HCT116 (cell line): ENCODE measurements around the gene KCNJ16. TPM values are rescaled to one million over a fixed set of nuclear protein-coding genes. Genes with fewer than 3 reads are reported as not detected.

Source experiments
- ATAC-seq: fragments of 200-7000 bp; cut with Tn5 transposase; 2 replicates; pipeline ENCODE4 v1.9.1; 2020; ENCODE audit warnings: mild to moderate bottlenecking, moderate library complexity
- BruUV-seq: library from RNA; stranded (reverse); fragments of 400-500 nt; replicated peaks from 2 replicates; lab custom pipeline; 2021; lab: Mats Ljungman, UMichigan
- CTCF ChIA-PET: fragments of 300-600 bp; sonication (Branson Sonifier 250); formaldehyde crosslinking; loops from one replicate; lab custom pipeline; 2021; ENCODE audit warnings: antibody characterized with exemption; lab: Charles Lee
- POLR2A ChIA-PET: fragments of 300-600, 350-600 bp; sonication (Branson Sonifier 250); formaldehyde crosslinking; loops from one replicate; lab custom pipeline; 2021; ENCODE audit warnings: antibody characterized with exemption; lab: Charles Lee
- RAD21 ChIA-PET, 2 experiments: fragments of 300-600 bp; sonication (Branson Sonifier 250); formaldehyde crosslinking; loops; one replicate each; lab custom pipeline; 2023; ENCODE audit warnings: low total read pairs in 2 of 2; ENCODE audit not compliant: uncharacterized antibody in 2 of 2, unreplicated experiment in 2 of 2, low non-redundant PET in 1 of 2; lab: Charles Lee
- DNase-seq: peaks from one replicate; pipeline ENCODE4 v3.0.0-alpha.2; 2010; ENCODE audit warnings: low read depth, low spot score
- H2AFZ ChIP-seq: fragments of 200-600 bp; shearing (Covaris generic), sonication (generic); 2 replicates; pipeline ENCODE4 v1.6.1; 2017; ENCODE audit warnings: low read depth, mixed run types, mixed read lengths, antibody characterized with exemption, low read length; ENCODE audit not compliant: poor library complexity, severe bottlenecking
- H3K27ac ChIP-seq: 2 replicates; pipeline ENCODE4 v1.5.1; 2012; ENCODE audit warnings: low read depth, low read length
- H3K27me3 ChIP-seq: fragments of 200-600 bp; sonication (generic); 2 replicates; pipeline ENCODE4 v1.6.1; 2016; ENCODE audit warnings: mixed run types, low read length, mixed read lengths; ENCODE audit not compliant: insufficient read depth
- H3K36me3 ChIP-seq, 2 experiments: fragments of 200-500 bp in 1 of 2; fragments of 200-600 bp in 1 of 2; sonication (Bioruptor generic) in 1 of 2; sonication (generic) in 1 of 2; 2 replicates each; pipeline versions ENCODE4 v1.5.1 to v1.6.1; 2014 to 2016; ENCODE audit warnings: low read length in 2 of 2, inconsistent platforms in 1 of 2, mixed read lengths in 1 of 2, mixed run types in 1 of 2; ENCODE audit not compliant: insufficient read depth in 2 of 2, control insufficient read depth in 1 of 2
- H3K4me1 ChIP-seq, 2 experiments: fragments of 200-600 bp in 1 of 2; sonication (generic) in 1 of 2; 2 replicates each; pipeline versions ENCODE4 v1.5.1 to v1.6.1; 2012 to 2017; ENCODE audit warnings: low read length in 2 of 2, inconsistent platforms in 1 of 2, mild to moderate bottlenecking in 1 of 2, mixed read lengths in 1 of 2, mixed run types in 1 of 2, moderate library complexity in 1 of 2; ENCODE audit not compliant: insufficient read depth in 2 of 2, control insufficient read depth in 1 of 2
- H3K4me2 ChIP-seq: fragments of 200-600 bp; sonication (generic); 2 replicates; pipeline ENCODE4 v1.6.1; 2017; ENCODE audit warnings: mixed run types, low read length, mixed read lengths
- H3K4me3 ChIP-seq, 2 experiments: fragments of 200-600 bp in 1 of 2; sonication (generic) in 1 of 2; replicated peaks in 1 of 2; 2 replicates each; pipeline ENCODE4 v1.5.1; 2011 to 2016; ENCODE audit warnings: low read length in 2 of 2, control low read depth in 1 of 2, low read depth in 1 of 2, mild to moderate bottlenecking in 1 of 2, mixed read lengths in 1 of 2, mixed run types in 1 of 2
- H3K79me2 ChIP-seq: fragments of 200-600 bp; sonication (generic); 2 replicates; pipeline ENCODE4 v1.6.1; 2017; ENCODE audit warnings: mild to moderate bottlenecking, mixed run types, low read length, moderate library complexity, mixed read lengths; ENCODE audit not compliant: insufficient read depth
- H3K9ac ChIP-seq: fragments of 200-600 bp; sonication (generic); 2 replicates; pipeline ENCODE4 v1.6.1; 2016; ENCODE audit warnings: low read length, mixed read lengths
- H3K9me2 ChIP-seq: fragments of 200-600 bp; sonication (generic), shearing (Covaris generic); 2 replicates; pipeline ENCODE4 v1.6.1; 2017; ENCODE audit warnings: mixed run types, mild to moderate bottlenecking, moderate library complexity; ENCODE audit not compliant: insufficient read depth
- H3K9me3 ChIP-seq, 2 experiments: fragments of 200-500 bp in 1 of 2; fragments of 200-600 bp in 1 of 2; sonication (Bioruptor generic) in 1 of 2; sonication (generic) in 1 of 2; 2 replicates each; pipeline ENCODE4 v1.6.1; 2014 to 2017; ENCODE audit warnings: low read length in 2 of 2, mixed read lengths in 2 of 2, inconsistent platforms in 1 of 2, low read depth in 1 of 2, mild to moderate bottlenecking in 1 of 2, mixed run types in 1 of 2, moderate library complexity in 1 of 2; ENCODE audit not compliant: control insufficient read depth in 1 of 2, insufficient read depth in 1 of 2
- H4K20me1 ChIP-seq: fragments of 200-600 bp; sonication (generic), shearing (Covaris generic); 2 replicates; pipeline ENCODE4 v1.6.1; 2017; ENCODE audit warnings: mixed run types, mild to moderate bottlenecking, moderate library complexity; ENCODE audit not compliant: insufficient read depth
- ATF3 ChIP-seq: IDR thresholded peaks from 2 replicates; pipeline ENCODE4 v1.6.1; 2012
- CBX3 ChIP-seq: IDR thresholded peaks from 2 replicates; pipeline ENCODE4 v1.6.1; 2012; ENCODE audit warnings: low read depth
- CEBPB ChIP-seq: IDR thresholded peaks from 2 replicates; pipeline ENCODE4 v1.6.1; 2012; ENCODE audit warnings: low read depth
- CTCF ChIP-seq, 3 experiments: fragments of 200-600 bp in 1 of 3; sonication (generic) in 1 of 3; IDR thresholded peaks in 2 of 3; conservative IDR thresholded peaks in 1 of 3; 2 replicates each; pipeline ENCODE4 v1.5.1; 2012 to 2017; ENCODE audit warnings: low read depth in 2 of 3, low read length in 2 of 3, antibody characterized with exemption in 1 of 3, borderline replicate concordance in 1 of 3, control low read depth in 1 of 3, mild to moderate bottlenecking in 1 of 3, mixed read lengths in 1 of 3, mixed run types in 1 of 3, moderate library complexity in 1 of 3; ENCODE audit not compliant: insufficient read depth in 1 of 3
- EGR1 ChIP-seq: IDR thresholded peaks from 2 replicates; pipeline ENCODE4 v1.6.1; 2012; ENCODE audit warnings: low read depth
- ELF1 ChIP-seq: IDR thresholded peaks from 2 replicates; pipeline ENCODE4 v1.6.1; 2012; ENCODE audit warnings: low read depth, borderline replicate concordance
- EZH2 ChIP-seq: fragments of 200-600 bp; sonication (generic); IDR thresholded peaks from 2 replicates; pipeline ENCODE4 v1.6.1; 2017; ENCODE audit warnings: antibody characterized with exemption, mixed run types
- EZH2phosphoT487 ChIP-seq: fragments of 200-600 bp; IDR thresholded peaks from 2 replicates; pipeline ENCODE4 v1.6.1; 2018; ENCODE audit warnings: antibody characterized with exemption, borderline replicate concordance
- JUND ChIP-seq: IDR thresholded peaks from 2 replicates; pipeline ENCODE4 v1.6.1; 2012
- MAX ChIP-seq: IDR thresholded peaks from 2 replicates; pipeline ENCODE4 v1.6.1; 2012
- POLR2A ChIP-seq: IDR thresholded peaks from 2 replicates; pipeline ENCODE4 v1.7.0; 2011; ENCODE audit warnings: borderline replicate concordance; ENCODE audit not compliant: insufficient read depth, insufficient read length; ENCODE audit errors: extremely low read depth
- POLR2AphosphoS5 ChIP-seq: IDR thresholded peaks from 2 replicates; pipeline ENCODE4 v1.6.1; 2011; ENCODE audit warnings: mild to moderate bottlenecking, low read depth, low read length, moderate library complexity
- RAD21 ChIP-seq: IDR thresholded peaks from 2 replicates; pipeline ENCODE4 v1.6.1; 2012; ENCODE audit warnings: low read depth, mild to moderate bottlenecking
- SIN3A ChIP-seq: IDR thresholded peaks from 2 replicates; pipeline ENCODE4 v1.6.1; 2012; ENCODE audit warnings: low read depth
- SP1 ChIP-seq: IDR thresholded peaks from 2 replicates; pipeline ENCODE4 v1.6.1; 2012; ENCODE audit warnings: low read depth
- SRF ChIP-seq: IDR thresholded peaks from 2 replicates; pipeline ENCODE4 v1.6.1; 2012; ENCODE audit warnings: low read depth
- YY1 ChIP-seq: IDR thresholded peaks from 2 replicates; pipeline ENCODE4 v1.6.1; 2011; ENCODE audit warnings: low read length, low read depth, moderate library complexity, mild to moderate bottlenecking; ENCODE audit not compliant: insufficient replicate concordance; ENCODE audit errors: extremely low read depth
- ZBTB33 ChIP-seq: IDR thresholded peaks from 2 replicates; pipeline ENCODE4 v1.6.1; 2011; ENCODE audit warnings: mild to moderate bottlenecking, low read length, moderate library complexity; ENCODE audit not compliant: insufficient replicate concordance; ENCODE audit errors: extremely low read depth
- ZFX ChIP-seq: fragments of 450-650 bp; IDR thresholded peaks from 2 replicates; pipeline ENCODE4 v1.6.1; 2017
- intact Hi-C: fragments of 100-400 bp; cut with micrococcal nuclease; formaldehyde crosslinking; loops from 2 replicates; pipeline ENCODE4 v1.10.0; 2022
- total RNA-seq: library from RNA; stranded (reverse); gene quantifications from one replicate; pipeline ENCODE4 v1.2.1, GENCODE V29; 2021; ENCODE audit not compliant: unreplicated experiment

KCNJ16 gene
- total RNA-seq, 1 experiment from 2014 or later, result not detected

GRCh38 chr17:70183508-70183907, 108.5 kb downstream of the KCNJ16 start:
- H3K27me3 ChIP-seq, result no peaks in the 10 kb centered on the region
- H3K4me1 ChIP-seq, result no peaks in the 10 kb centered on the region
- BruUV-seq, result no TSS peak
- ChIA-PET RAD21 (no interaction called here), POLR2A (no interaction called here), CTCF (no interaction called here)
- no peaks in the 10 kb centered on the region for H4K20me1 ChIP-seq
- TF ChIP-seq SRF (no peak), ZBTB33 (no peak), ZFX (no peak), RAD21 (no peak), SP1 (no peak), ELF1 (no peak), EGR1 (no peak), YY1 (no peak), POLR2A (no peak), CTCF (IDR thresholded peaks at IDR 0.05 in 2 of 3, conservative IDR thresholded peaks at IDR 0.05 in 1 of 3; ENCODE audit: borderline replicate concordance in 1 of 3, insufficient read depth in 1 of 3, low read depth in 2 of 3, low read length in 2 of 3) (no peak), CBX3 (no peak), CEBPB (no peak), MAX (no peak), EZH2phosphoT487 (no peak), JUND (no peak), POLR2AphosphoS5 (no peak), EZH2 (no peak), ATF3 (no peak), SIN3A (no peak)
- H3K36me3 ChIP-seq, result no peaks in the 10 kb centered on the region; a peak in 1 of 4 replicates
- no peak overlapping the region for H3K4me2 ChIP-seq
- H2AFZ ChIP-seq, result no peak overlapping the region
- peaks cover 8% of the 10 kb centered on the region in 2 experiments; a peak in 2 of 4 replicates for H3K9me3 ChIP-seq
- H3K4me3 ChIP-seq, result no peak overlapping the region
- intact Hi-C loops, result no loop called here
- no peak overlapping the region for H3K27ac ChIP-seq
- H3K9ac ChIP-seq, result no peak overlapping the region
- H3K9me2 ChIP-seq, result no peaks in the 10 kb centered on the region
- ATAC-seq (no peak), DNase-seq (no peak)
- no peaks in the 10 kb centered on the region for H3K79me2 ChIP-seq
